WTC11 (cell line): ENCODE measurements around the gene HMHB1.

Source experiments
- TF ChIP-seq, protein P1 (sequence below): fragments of 200-600 bp; IDR thresholded peaks from 2 replicates; pipeline ENCODE4 v1.8.0; 2022; ENCODE audit warnings: antibody characterized with exemption
- TF ChIP-seq, protein P2 (sequence below): sonication (generic); formaldehyde crosslinking; conservative IDR thresholded peaks from 2 replicates; pipeline ENCODE4 v1.8.1; 2022; ENCODE audit warnings: mild to moderate bottlenecking, missing genetic modification reagents

DNA sequence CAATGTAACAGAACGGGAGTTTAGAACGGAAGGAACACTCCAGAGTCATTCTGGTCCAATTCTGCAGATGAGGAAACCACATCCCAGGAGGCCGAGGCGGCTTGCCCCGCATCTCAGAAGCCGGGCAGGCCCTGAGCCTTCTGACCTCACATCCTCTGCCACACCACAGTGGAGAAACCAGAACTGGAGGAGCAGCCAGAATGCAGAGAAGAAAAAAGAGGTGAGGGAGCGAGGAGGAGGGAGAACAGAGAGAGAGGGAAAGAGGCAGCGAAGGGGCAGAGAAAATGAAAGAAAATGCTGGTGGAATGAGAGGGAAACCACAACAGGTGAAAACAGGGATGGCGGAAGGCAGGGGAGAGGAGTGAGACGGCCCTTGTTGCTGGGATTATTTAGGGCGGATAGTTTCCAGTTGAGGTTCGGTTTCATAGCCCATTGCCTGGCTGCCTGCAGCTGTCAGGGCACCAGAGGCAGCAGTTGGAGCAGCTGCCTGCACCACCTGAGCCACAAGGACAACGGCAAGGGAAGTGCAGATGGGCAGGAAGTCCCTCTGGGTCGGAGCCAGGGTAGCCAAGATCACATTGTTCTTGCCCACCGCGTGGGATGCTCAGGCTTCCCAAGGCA is at the start of gene HMHB1:
- TF ChIP-seq, protein P1, sequence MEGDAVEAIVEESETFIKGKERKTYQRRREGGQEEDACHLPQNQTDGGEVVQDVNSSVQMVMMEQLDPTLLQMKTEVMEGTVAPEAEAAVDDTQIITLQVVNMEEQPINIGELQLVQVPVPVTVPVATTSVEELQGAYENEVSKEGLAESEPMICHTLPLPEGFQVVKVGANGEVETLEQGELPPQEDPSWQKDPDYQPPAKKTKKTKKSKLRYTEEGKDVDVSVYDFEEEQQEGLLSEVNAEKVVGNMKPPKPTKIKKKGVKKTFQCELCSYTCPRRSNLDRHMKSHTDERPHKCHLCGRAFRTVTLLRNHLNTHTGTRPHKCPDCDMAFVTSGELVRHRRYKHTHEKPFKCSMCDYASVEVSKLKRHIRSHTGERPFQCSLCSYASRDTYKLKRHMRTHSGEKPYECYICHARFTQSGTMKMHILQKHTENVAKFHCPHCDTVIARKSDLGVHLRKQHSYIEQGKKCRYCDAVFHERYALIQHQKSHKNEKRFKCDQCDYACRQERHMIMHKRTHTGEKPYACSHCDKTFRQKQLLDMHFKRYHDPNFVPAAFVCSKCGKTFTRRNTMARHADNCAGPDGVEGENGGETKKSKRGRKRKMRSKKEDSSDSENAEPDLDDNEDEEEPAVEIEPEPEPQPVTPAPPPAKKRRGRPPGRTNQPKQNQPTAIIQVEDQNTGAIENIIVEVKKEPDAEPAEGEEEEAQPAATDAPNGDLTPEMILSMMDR = no peak
- TF ChIP-seq, protein P2, sequence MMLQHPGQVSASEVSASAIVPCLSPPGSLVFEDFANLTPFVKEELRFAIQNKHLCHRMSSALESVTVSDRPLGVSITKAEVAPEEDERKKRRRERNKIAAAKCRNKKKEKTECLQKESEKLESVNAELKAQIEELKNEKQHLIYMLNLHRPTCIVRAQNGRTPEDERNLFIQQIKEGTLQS (CRISPR knock-in tag) = no peak
